Stomach (tissue), 4 donors: ENCODE measurements around the gene SFT2D3.

ENCODE experiments used
- CTCF ChIP-seq, 7 experiments: fragments of 450-650 bp in 4 of 7; fragments of 200-600 bp in 3 of 7; sonication (generic) in 3 of 7; IDR thresholded peaks; one replicate each; pipeline ENCODE4 v1.5.1; 2016 to 2019; ENCODE audit warnings: antibody characterized with exemption in 7 of 7, control low read depth in 2 of 7, mild to moderate bottlenecking in 1 of 7
- EP300 ChIP-seq: sonication (generic); formaldehyde crosslinking; IDR thresholded peaks from one replicate; pipeline ENCODE4 v1.6.1; 2017; ENCODE audit warnings: antibody characterized with exemption
- POLR2A ChIP-seq, 4 donors: fragments of 450-650 bp; IDR thresholded peaks; one replicate each; pipeline ENCODE4 v1.6.1; 2016; ENCODE audit warnings: antibody characterized with exemption in 4 of 4, control low read depth in 2 of 4, mild to moderate bottlenecking in 1 of 4, moderate library complexity in 1 of 4
- POLR2AphosphoS5 ChIP-seq, 3 donors: sonication (generic); formaldehyde crosslinking; IDR thresholded peaks; one replicate each; pipeline ENCODE4 v1.6.1; 2016; ENCODE audit warnings: antibody characterized with exemption in 3 of 3

GRCh38 chr2:127657232-127657595 lies 44.1 kb upstream of the SFT2D3 start:
- TF ChIP-seq POLR2A (IDR thresholded peaks at IDR 0.05) (no peak), CTCF (IDR thresholded peaks at IDR 0.05) (no peak), POLR2AphosphoS5 (IDR thresholded peaks at IDR 0.05) (no peak), EP300 (no peak)
